DMS114 treated with DMSO at 0.1 percent for 48 hours (cell line): Measurements from ENCODE around the gene TMEM168.
"Not testable (repeated sequence)": the region's sequence is repeated elsewhere in the genome, so short reads cannot be mapped to it uniquely, and the experiment has no call there.

Experiments used
- DNase-seq: peaks from one replicate; lab custom pipeline; 2025; ENCODE audit not compliant: unreplicated experiment; lab: John Stamatoyannopoulos, UW

TMEM168 gene

GRCh38 chr7:112782498-112782897, 7.7 kb downstream of the TMEM168 start:
- DNase-seq, result no peak

DNA sequence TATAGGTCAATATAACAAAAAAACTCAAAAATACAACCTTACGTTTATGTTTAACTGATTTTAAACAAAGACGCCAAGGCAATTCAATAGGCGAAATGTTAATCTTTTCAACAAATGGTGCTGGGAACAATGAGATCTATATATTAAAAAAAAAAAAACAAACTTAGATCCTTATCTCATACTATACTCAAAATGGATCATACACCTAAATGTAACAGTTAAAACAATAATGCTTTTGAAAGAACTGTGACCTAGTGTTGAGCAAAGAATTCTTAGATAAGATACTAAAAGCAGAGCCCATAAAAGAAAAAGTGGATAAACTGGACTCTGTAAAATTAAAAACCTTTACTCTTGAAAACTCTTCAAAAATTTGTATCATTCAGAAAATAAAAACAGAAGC, 8.6 kb downstream of the TMEM168 start:
- DNase-seq, result no peak

DNA sequence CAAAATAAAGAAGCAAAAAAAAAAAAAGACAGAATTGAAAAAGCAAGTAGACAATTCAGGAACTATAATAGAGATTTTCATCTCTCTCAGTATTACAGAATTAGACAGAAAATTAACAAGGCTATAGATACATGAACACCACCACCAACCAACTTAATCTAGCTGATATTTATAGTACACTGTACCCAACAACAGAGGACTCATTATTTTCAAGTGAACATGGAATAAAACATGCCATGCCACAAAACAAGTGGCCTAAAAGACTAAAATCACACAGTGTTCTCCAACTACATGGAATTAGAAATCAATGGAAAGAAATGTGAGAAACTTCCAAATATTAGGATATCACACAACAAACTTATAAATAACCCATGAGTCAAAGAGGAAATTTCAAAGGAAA, 9.1 kb downstream of the TMEM168 start:
- DNase-seq, result no peak

DNA sequence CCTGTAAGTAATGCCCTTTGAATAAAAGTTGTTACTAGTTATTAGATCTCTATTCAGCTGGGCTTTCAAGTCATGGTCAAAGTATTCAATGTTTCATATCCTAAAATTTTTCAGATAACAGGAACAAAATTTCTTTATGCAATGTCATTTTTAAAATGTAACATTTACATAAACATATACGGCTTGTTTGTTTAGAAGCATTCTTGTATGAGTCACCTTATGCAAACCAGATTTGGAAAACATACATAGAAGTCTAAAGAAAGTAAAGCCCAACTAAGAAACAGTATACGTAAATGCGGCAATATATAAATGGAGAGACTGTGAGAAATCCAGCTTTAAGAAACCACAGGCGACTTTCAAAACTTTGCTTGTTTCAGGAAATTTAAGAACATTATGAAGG, 10.5 kb downstream of the TMEM168 start:
- no peak for DNase-seq

DNA sequence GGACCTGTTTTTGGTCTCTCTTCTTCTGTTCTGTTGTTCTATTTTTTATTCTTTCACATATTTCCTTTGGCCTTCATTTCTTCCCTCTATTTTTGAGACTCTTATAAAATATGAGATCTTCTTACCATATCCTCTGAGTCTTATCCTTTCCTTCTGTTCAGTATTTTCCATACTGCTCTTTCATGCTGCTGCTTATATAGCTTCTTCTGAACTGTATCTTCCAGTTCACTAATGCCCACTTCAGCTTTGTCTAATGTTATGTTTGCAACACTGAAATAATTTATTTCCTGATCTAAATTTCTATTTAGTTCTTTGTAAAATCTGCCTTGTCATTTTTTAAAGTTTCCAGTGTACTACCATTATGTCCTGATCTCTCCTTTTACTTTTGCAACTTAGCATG, 12.8 kb downstream of the TMEM168 start:
- no peak for DNase-seq

- DNase-seq, result no peak
These were observed 19.0 kb downstream of the TMEM168 start for GRCh38 chr7:112771166-112771565.

DNA sequence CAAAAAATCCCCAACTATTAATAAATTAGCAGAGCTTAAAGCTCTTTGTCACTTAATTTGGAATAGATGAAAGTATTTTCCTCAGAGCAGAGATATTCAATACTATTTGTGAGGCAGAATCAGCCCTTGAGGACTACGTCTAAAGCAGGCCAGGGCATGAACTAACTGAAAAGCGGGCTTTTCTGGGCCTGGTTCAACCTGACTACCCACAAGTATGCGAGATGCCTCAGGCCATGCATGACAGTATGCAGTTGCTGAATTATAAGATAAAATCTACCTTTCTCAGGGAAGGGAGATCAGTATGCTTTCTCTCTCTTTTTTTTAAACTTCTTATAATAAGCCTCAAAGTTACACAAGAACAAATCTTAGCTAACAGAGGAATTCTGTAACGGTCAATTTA, 20.1 kb downstream of the TMEM168 start:
- DNase-seq, result no peak

GRCh38 chr7:112765105-112765504, 25.1 kb downstream of the TMEM168 start:
- DNase-seq, result no peak

DNA sequence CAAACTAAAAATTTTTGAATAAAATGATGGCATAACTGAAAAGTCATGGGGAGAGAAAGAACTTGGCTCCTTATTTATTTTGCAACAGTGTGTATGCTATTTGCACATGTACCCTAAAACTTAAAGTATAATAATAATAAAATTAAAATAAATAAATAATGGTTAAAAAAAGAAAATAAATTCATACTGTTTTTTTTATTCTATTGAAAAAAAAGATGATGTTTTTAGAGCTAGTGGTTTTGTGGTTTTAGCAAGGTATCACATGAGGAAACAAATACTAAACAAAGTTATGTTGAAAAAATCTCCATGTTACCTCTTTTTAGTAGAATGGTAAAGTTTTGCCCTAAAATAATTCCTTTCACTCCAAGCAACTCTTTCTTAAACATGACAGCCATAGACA, 26.2 kb downstream of the TMEM168 start:
- no peak for DNase-seq

DNA sequence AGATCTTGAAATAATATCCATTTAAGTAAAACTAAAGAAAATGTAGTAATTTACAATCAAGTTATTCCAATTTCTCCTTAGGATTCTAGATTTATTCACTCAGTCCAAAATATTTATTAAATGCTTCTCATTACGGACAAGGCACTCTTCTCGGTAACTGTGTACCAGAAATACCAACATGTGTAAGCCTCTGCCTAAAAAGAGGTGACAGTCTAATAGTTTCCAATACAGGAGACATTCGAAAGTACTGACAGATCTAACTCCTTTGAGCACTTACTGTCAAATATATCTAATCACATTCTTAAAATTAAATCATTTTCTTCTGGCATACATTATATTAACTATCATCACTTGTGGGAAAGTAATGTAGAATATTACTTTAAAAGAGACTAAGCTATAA, 26.9 kb downstream of the TMEM168 start:
- DNase-seq, result no peak

- DNase-seq, result no peak
These were observed 30.3 kb downstream of the TMEM168 start for GRCh38 chr7:112759905-112760304.

DNA sequence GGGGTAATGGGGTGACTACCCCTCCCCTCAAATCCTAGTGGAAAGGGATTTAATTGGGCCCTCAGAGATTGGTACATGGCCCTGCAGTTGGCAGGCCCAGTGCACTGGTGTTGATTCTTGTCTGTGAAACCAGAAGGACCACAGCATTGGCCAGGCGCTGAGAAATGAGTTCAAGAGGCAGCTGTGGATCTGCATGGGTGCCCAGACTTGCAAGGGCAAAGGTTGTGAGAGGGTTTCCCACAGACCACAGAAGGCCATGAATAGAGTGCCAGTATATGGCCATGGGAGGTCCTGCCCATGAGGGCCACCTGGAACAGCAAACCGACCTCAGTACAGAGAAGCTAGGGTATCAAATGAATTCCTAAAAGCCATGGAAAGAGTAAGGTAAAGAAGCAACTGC, 32.9 kb downstream of the TMEM168 start:
- no peak for DNase-seq

DNA sequence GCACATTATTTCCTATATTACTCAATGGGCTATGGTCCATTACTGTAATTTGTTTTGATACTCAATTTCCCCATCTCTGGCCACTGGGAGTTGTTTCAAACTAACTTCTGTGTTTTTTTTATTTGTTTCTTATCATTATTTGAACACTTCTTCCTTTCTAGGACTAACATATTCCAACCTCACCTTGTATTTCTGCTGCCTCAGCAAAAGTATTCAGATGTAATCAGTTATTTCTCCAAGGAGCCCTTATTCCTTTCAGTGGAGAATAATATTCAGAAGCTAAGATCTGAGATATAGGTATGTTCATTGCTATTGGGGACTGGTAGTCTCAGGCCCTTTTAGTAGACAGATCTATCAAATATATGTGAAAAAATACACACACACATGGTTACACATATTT, 36.9 kb downstream of the TMEM168 start:
- no peak for DNase-seq

GRCh38 chr7:112752576-112752975, 37.6 kb downstream of the TMEM168 start:
- DNase-seq, result no peak

DNA sequence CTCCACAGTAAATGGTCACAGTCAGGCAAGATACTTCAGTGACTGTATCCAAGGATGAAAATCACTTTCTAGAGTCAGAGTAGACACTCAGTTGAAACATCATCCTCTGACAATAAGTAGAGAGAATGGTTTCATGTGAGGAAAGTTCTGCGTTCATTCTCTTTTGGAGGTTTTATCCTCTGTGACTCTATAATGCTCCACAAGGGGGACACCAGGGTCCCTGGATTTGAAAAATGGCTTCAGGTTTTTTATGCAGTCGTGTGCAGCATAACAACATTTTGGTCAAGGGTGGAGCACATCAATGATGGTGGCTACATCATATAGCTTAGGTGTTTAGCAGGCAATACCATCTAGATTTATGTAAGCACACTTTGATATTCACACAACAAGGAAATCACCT, 40.4 kb downstream of the TMEM168 start:
- DNase-seq, result no peak

GRCh38 chr7:112748381-112748780, 41.8 kb downstream of the TMEM168 start:
- no peak for DNase-seq

DNA sequence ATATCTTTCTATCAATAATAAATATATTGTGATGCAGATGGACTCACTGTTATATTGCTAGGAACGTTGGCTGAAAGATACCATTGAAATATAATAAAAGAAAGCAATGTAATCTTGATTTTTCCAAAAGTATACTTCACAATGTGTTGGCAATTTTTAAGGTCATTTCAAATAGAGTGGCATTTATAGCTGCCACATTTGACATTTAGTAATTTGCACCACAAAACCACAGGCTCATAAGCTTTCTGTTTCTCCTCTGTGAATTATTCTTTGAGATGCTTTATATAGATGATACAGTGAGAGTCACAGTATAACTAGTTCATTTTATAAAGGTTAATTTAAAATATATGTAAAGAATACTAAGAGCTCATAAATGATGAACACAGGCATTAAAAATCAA, 44.6 kb downstream of the TMEM168 start:
- DNase-seq, result no peak

GRCh38 chr7:112744818-112745217, 45.4 kb downstream of the TMEM168 start:
- no peak for DNase-seq

DNA sequence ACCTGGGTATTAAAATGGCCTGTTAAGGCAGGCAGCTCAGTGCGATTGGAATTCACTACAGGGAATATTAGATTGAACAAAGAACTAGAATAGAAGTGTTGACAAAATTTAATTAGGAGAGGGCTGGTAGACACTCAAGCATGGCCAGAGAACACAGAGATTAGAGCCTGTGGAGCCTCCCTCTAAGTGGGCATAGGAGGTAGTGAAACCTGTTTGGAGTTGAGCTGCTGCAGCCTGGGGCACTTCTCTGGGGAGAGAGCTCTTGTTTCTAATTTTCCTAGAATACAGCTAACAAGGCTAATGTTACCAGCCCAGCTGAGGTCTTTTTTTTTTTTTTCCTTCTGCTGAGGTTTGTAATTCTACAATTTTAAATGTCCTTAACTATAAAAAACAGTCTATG, 46.4 kb downstream of the TMEM168 start:
- DNase-seq, result no peak

GRCh38 chr7:112740667-112741066, 49.5 kb downstream of the TMEM168 start:
- no peak for DNase-seq

DNA sequence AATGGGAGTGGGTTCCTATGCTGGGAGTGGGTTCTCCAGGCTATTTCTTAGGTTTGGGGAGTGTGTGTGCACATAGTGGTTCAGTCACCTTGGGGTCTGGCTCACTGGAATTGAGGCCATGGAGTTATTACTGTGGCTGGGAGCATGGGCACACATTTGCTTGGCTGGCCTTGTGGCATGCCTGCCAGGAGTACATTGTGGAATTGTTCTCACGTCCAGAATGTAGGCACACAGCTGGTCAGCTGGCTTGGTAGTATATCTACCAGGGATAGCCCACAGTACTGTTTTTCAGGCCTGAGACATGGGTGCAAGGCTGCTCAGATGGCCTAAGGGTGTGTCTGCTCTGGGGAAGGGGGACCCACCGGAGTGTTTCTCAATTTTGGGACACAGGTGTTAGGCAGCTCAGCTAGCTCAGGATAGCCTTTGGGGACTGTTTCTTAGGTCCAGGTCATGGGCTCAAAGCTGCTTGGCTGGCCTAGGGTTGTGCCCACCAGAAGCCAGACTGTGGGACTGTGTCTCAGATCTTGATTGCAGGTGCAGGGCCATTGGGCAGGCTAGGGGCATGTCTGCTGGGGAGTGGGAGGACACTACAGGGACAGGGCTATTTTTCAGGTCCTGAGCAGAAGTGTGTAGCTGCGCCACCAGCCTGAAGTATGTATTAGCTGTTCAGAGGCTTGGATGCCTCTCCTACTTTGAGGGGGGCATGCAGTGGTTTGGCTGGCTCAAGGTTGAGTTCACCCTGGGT, 50.6 kb downstream of the TMEM168 start:
- DNase-seq, result no peak

- DNase-seq, result no peak
These were observed 54.9 kb downstream of the TMEM168 start for GRCh38 chr7:112735261-112735660.

GRCh38 chr7:112731324-112731723, 58.9 kb downstream of the TMEM168 start:
- not testable (repeated sequence) for DNase-seq
